CD8-positive, alpha-beta memory T cell (primary cell): ENCODE results near the gene MCU. TPM values are rescaled to one million over a fixed set of nuclear protein-coding genes. Genes with fewer than 3 reads are reported as not detected.

Experiments used
- CTCF ChIA-PET: fragments of 350-600 bp; sonication (Branson Sonifier 250); formaldehyde crosslinking; loops from one replicate; lab custom pipeline; 2021; ENCODE audit warnings: antibody characterized with exemption; lab: Charles Lee
- POLR2A ChIA-PET: fragments of 350-600 bp; sonication (Branson Sonifier 250); formaldehyde crosslinking; loops from one replicate; lab custom pipeline; 2021; ENCODE audit warnings: antibody characterized with exemption; lab: Charles Lee
- DNase-seq, 5 donors: peaks; one replicate each; pipeline versions ENCODE4 v3.0.0 to v3.0.0-alpha.2; 2020 to 2022; ENCODE audit warnings: mixed read lengths in 1 of 5
- H3K27ac ChIP-seq: one replicate; pipeline ENCODE4 v1.7.0; 2013; ENCODE audit warnings: low read depth, mild to moderate bottlenecking, low read length, moderate library complexity
- H3K27me3 ChIP-seq: 2 replicates; pipeline ENCODE4 v1.7.0; 2013; ENCODE audit warnings: low read length, mild to moderate bottlenecking; ENCODE audit not compliant: insufficient read depth, poor library complexity, severe bottlenecking
- H3K36me3 ChIP-seq: 2 replicates; pipeline ENCODE4 v1.7.0; 2013; ENCODE audit warnings: mild to moderate bottlenecking, low read length, moderate library complexity; ENCODE audit not compliant: insufficient read depth
- H3K4me1 ChIP-seq: 2 replicates; pipeline ENCODE4 v1.7.0; 2013; ENCODE audit warnings: mild to moderate bottlenecking, low read length, moderate library complexity; ENCODE audit not compliant: insufficient read depth
- H3K4me3 ChIP-seq: 2 replicates; pipeline ENCODE4 v1.7.0; 2013; ENCODE audit warnings: mild to moderate bottlenecking, low read length
- H3K9me3 ChIP-seq: 2 replicates; pipeline ENCODE4 v1.7.0; 2013; ENCODE audit warnings: mild to moderate bottlenecking, low read length
- H3K27ac Mint-ChIP-seq, 8 donors: one replicate each; pipeline ENCODE4 v1.8.0; 2020 to 2021; ENCODE audit warnings: mixed read lengths in 8 of 8, mild to moderate bottlenecking in 6 of 8, inconsistent platforms in 3 of 8, moderate library complexity in 3 of 8
- H3K27me3 Mint-ChIP-seq, 2 donors: one replicate each; pipeline ENCODE4 v1.8.0; 2020 to 2021; ENCODE audit warnings: mixed read lengths in 2 of 2, mild to moderate bottlenecking in 1 of 2, moderate library complexity in 1 of 2
- H3K36me3 Mint-ChIP-seq, 3 donors: one replicate each; pipeline ENCODE4 v1.8.0; 2020 to 2021; ENCODE audit warnings: mixed read lengths in 3 of 3, inconsistent platforms in 1 of 3, mild to moderate bottlenecking in 1 of 3
- H3K4me1 Mint-ChIP-seq, 3 donors: one replicate each; pipeline ENCODE4 v1.8.0; 2020 to 2021; ENCODE audit warnings: mixed read lengths in 3 of 3, inconsistent platforms in 1 of 3, mild to moderate bottlenecking in 1 of 3
- H3K4me3 Mint-ChIP-seq, 7 donors: one replicate each; pipeline ENCODE4 v1.8.0; 2020 to 2021; ENCODE audit warnings: mixed read lengths in 7 of 7, mild to moderate bottlenecking in 6 of 7, moderate library complexity in 4 of 7, inconsistent platforms in 2 of 7
- H3K9me3 Mint-ChIP-seq, 5 donors: one replicate each; pipeline ENCODE4 v1.8.0; 2020 to 2022; ENCODE audit warnings: mixed read lengths in 5 of 5, mild to moderate bottlenecking in 3 of 5, moderate library complexity in 2 of 5, inconsistent platforms in 1 of 5
- polyA plus RNA-seq: library from polyadenylated mRNA; unstranded; fragments of 300-500 nt; fragmentation: Illumina TruSeq; gene quantifications from one replicate; pipeline ENCODE4 v1.2.3, GENCODE V29; 2021
- total RNA-seq, 2 experiments: library from RNA; stranded (reverse); gene quantifications; one replicate each; pipeline ENCODE4 v1.2.3, GENCODE V29; 2021

MCU gene
- total and polyA plus RNA-seq, 3 experiments from 2014 or later: 7.9 to 17.6 (median 14.9) TPM

DNA sequence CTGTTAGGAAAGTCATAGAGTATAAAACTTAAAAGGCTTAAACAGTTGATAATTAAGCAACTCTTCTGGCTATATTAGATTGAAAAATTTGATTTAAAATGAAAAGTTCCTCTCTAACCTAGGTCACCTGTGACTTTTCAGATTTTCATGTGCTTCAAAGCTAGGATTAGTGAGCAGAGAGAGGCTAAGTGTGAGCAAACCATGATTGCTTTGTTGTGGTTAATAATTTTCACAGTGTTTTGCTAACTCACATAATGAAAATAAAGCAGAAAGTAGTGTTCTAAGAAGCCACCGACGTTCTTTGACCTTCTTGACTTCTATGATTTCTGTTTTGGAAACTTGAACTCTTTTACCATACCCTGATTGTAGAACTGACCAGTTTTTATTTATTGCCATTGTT is 126.1 kb downstream of the MCU start:
- POLR2A ChIA-PET: interaction anchor here (0.5 kb wide), 1 partner anchor 54 kb away, joined by 5 read pairs; no protein-coding TSS in a partner anchor
- Histone ChIP-seq H3K27ac (no peak overlapping the region), H3K27me3 (no peaks in the 10 kb centered on the region), H3K4me1 (no peaks in the 10 kb centered on the region), H3K9me3 (no peaks in the 10 kb centered on the region), H3K36me3 (no peaks in the 10 kb centered on the region), H3K4me3 (no peak overlapping the region)
- DNase-seq: no peak
- H3K9me3 Mint-ChIP-seq: no peaks in the 10 kb centered on the region
- peaks cover 0 to 7% (median 3%) of the 10 kb centered on the region in 3 donors for H3K36me3 Mint-ChIP-seq
- no peaks in the 10 kb centered on the region for H3K27me3 Mint-ChIP-seq
- H3K4me1 Mint-ChIP-seq: peaks cover 13 to 21% (median 18%) of the 10 kb centered on the region in 3 donors
- H3K27ac Mint-ChIP-seq: peak overlapping the region in 4 of 8 donors; percentile 20 to 79 (median 59)
- CTCF ChIA-PET: no interaction called here
- H3K4me3 Mint-ChIP-seq: peak overlapping the region in 4 of 7 donors; percentile 3 to 44 (median 24)

DNA sequence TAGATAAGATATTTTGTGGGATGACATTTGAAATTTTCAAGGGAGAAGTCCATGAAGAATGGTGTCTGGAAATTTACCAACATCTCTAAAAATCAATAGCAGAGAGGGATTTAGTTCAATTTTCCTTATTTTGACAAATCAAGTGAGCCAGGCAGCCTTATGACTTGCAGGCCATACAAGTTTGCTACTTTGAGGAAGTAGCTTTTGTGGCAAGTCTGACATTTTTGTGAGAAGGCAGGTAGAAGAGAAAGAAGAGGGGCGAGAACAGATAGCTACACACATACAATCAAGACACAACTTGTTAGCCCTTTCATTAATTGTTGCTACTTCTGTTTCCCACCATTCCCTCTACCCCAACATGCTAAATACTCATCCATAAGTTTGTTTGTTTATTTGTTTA is 127.1 kb downstream of the MCU start:
- POLR2A ChIA-PET: no interaction called here
- Mint-ChIP-seq H3K4me1 (peaks cover 13 to 21% (median 18%) of the 10 kb centered on the region in 3 donors), H3K9me3 (no peaks in the 10 kb centered on the region)

GRCh38 chr10:72821606-72822005 is 129.7 kb downstream of the MCU start:
- CTCF ChIA-PET: no interaction called here
- Histone ChIP-seq H3K9me3 (no peaks in the 10 kb centered on the region), H3K4me3 (no peak overlapping the region), H3K27ac (no peak overlapping the region), H3K4me1 (no peaks in the 10 kb centered on the region), H3K36me3 (no peaks in the 10 kb centered on the region), H3K27me3 (no peaks in the 10 kb centered on the region)
- POLR2A ChIA-PET: no interaction called here
- Mint-ChIP-seq H3K36me3 (peaks cover 0 to 7% (median 3%) of the 10 kb centered on the region in 3 donors), H3K27ac (no peak overlapping the region), H3K4me3 (no peak overlapping the region), H3K9me3 (no peaks in the 10 kb centered on the region), H3K4me1 (peaks cover 13 to 21% (median 18%) of the 10 kb centered on the region in 3 donors), H3K27me3 (no peaks in the 10 kb centered on the region)
- DNase-seq: no peak

More for the DNA sequence above, 127.1 kb downstream of the MCU start:
- no peak overlapping the region for H3K27ac ChIP-seq
- H3K9me3 ChIP-seq: no peaks in the 10 kb centered on the region
- no peaks in the 10 kb centered on the region for H3K27me3 ChIP-seq
- Mint-ChIP-seq H3K4me3 (no peak overlapping the region), H3K36me3 (peaks cover 0 to 7% (median 3%) of the 10 kb centered on the region in 3 donors), H3K27me3 (no peaks in the 10 kb centered on the region), H3K27ac (no peak overlapping the region)
- H3K4me1 ChIP-seq: no peaks in the 10 kb centered on the region
- no peak for DNase-seq
- H3K36me3 ChIP-seq: no peaks in the 10 kb centered on the region
- H3K4me3 ChIP-seq: no peak overlapping the region
- CTCF ChIA-PET: no interaction called here

DNA sequence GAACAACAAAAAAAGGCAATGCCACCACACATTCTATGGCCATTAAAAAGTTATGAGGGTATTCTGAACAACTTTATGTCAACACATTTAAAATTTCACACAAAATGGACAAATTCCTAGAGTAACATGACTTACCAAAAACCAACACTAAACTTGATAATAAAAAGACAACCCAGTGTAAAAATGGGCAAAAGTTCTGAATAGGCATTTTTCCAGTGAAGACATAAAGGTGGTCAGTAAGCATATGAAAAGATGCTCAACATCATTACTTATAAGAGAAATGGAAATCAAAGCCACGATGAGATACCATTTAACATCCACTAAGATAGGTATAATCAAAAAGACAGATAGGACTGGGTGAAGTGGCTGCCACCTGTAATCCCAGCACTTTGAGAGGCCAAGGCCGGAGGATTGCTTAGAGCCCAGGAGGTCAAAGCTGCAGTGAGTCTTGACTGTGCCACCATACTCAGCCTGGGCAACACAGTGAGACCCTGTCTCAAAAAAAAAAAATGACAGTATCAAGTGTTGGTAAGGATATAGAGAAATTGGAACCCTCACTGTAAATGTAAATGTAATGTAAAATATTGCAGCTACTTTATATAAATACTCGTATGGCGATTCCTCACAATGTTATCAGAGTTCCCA is 130.5 kb downstream of the MCU start:
- Histone ChIP-seq H3K27ac (no peak overlapping the region), H3K27me3 (no peaks in the 10 kb centered on the region), H3K4me3 (no peak overlapping the region), H3K9me3 (no peaks in the 10 kb centered on the region), H3K4me1 (no peaks in the 10 kb centered on the region), H3K36me3 (no peaks in the 10 kb centered on the region)
- DNase-seq: no peak
- Mint-ChIP-seq H3K4me1 (peaks cover 12 to 18% (median 17%) of the 10 kb centered on the region in 3 donors), H3K9me3 (no peaks in the 10 kb centered on the region), H3K36me3 (peaks cover 0 to 7% (median 3%) of the 10 kb centered on the region in 3 donors), H3K27me3 (no peaks in the 10 kb centered on the region), H3K4me3 (no peak overlapping the region), H3K27ac (no peak overlapping the region)
- POLR2A ChIA-PET: no interaction called here
- CTCF ChIA-PET: interaction anchor here (1.0 kb wide), 1 partner anchor 457 kb away, joined by 3 read pairs; no protein-coding TSS in a partner anchor

GRCh38 chr10:72825163-72825562 is 133.2 kb downstream of the MCU start:
- no peak for DNase-seq
- Mint-ChIP-seq H3K4me3 (no peak overlapping the region), H3K36me3 (peaks cover 0 to 7% (median 2%) of the 10 kb centered on the region in 3 donors), H3K4me1 (no peaks in the 10 kb centered on the region), H3K27me3 (no peaks in the 10 kb centered on the region), H3K9me3 (no peaks in the 10 kb centered on the region), H3K27ac (no peak overlapping the region)
- no peaks in the 10 kb centered on the region for H3K36me3 ChIP-seq
- ChIA-PET POLR2A (no interaction called here), CTCF (no interaction called here)
- H3K4me1 ChIP-seq: no peaks in the 10 kb centered on the region
- no peaks in the 10 kb centered on the region for H3K9me3 ChIP-seq
- no peak overlapping the region for H3K4me3 ChIP-seq
- H3K27ac ChIP-seq: no peak overlapping the region
- no peaks in the 10 kb centered on the region for H3K27me3 ChIP-seq

DNA sequence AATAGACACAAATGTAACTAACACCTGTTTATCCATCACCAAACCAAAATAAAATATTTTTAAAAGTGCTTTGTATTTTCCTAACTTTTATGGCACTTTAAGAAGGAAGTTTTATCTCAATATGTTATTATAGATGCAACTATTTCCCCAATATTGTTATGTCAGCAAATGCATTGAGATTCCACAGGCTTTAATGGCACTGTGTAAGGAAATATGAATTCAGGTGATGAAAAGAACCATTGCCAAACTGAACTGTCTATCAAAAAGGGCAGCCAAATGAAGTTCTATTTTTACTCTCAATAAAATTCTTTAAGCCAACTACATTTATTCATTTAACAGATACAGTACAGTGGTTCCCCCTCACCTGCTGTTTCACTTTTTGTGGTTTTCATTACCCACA is 134.4 kb downstream of the MCU start:
- no peaks in the 10 kb centered on the region for H3K4me1 Mint-ChIP-seq
- H3K9me3 Mint-ChIP-seq: no peaks in the 10 kb centered on the region
- Histone ChIP-seq H3K4me3 (no peak overlapping the region), H3K27me3 (no peaks in the 10 kb centered on the region), H3K36me3 (no peaks in the 10 kb centered on the region), H3K4me1 (no peaks in the 10 kb centered on the region), H3K27ac (no peak overlapping the region), H3K9me3 (no peaks in the 10 kb centered on the region)
- H3K4me3 Mint-ChIP-seq: no peak overlapping the region
- no peak for DNase-seq
- H3K36me3 Mint-ChIP-seq: peaks cover 0 to 7% (median 2%) of the 10 kb centered on the region in 3 donors
- no peak overlapping the region for H3K27ac Mint-ChIP-seq
- CTCF ChIA-PET: no interaction called here
- POLR2A ChIA-PET: no interaction called here
- no peaks in the 10 kb centered on the region for H3K27me3 Mint-ChIP-seq

- Mint-ChIP-seq H3K9me3 (no peaks in the 10 kb centered on the region), H3K27ac (peak overlapping the region in 1 of 8 donors; percentile 29), H3K4me1 (no peaks in the 10 kb centered on the region), H3K36me3 (no peaks in the 10 kb centered on the region), H3K27me3 (no peaks in the 10 kb centered on the region), H3K4me3 (no peak overlapping the region)
- Histone ChIP-seq H3K36me3 (no peaks in the 10 kb centered on the region), H3K27ac (no peak overlapping the region), H3K4me3 (no peak overlapping the region), H3K27me3 (no peaks in the 10 kb centered on the region), H3K4me1 (no peaks in the 10 kb centered on the region), H3K9me3 (no peaks in the 10 kb centered on the region)
- CTCF ChIA-PET: no interaction called here
- POLR2A ChIA-PET: no interaction called here
- no peak for DNase-seq
Measured at GRCh38 chr10:72828294-72828693, 136.4 kb downstream of the MCU start.

DNA sequence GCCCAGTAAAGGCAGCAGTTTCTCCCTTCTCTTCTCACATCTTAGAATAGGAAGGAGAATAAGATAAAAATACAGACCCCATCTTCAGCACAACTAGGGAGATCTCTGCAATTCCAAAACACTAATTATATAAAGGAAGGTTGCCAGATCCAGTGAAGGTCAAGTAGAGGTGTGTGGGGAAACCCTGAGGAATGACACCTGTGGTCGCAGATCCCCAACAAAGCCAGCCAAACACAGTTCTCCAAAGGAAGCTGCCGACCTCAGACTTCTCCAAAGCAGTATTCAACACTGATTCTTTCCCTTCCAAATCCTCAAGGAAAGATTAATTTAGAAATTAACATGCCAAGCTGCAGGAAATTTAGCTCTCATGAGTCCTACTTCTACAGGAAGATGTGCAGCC is 138.7 kb downstream of the MCU start:
- Mint-ChIP-seq H3K27ac (no peak overlapping the region), H3K9me3 (no peaks in the 10 kb centered on the region)
- POLR2A ChIA-PET: no interaction called here

More for the DNA sequence above, 138.7 kb downstream of the MCU start:
- peaks cover 0 to 8% (median 0%) of the 10 kb centered on the region in 3 donors for H3K36me3 Mint-ChIP-seq
- no peak overlapping the region for H3K27ac ChIP-seq
- no peaks in the 10 kb centered on the region for H3K36me3 ChIP-seq
- H3K4me1 ChIP-seq: no peaks in the 10 kb centered on the region
- CTCF ChIA-PET: interaction anchor here (1.4 kb wide), 1 partner anchor 466 kb away, joined by 3 read pairs; no protein-coding TSS in a partner anchor
- no peak for DNase-seq
- H3K4me1 Mint-ChIP-seq: no peaks in the 10 kb centered on the region
- no peaks in the 10 kb centered on the region for H3K9me3 ChIP-seq
- no peaks in the 10 kb centered on the region for H3K27me3 ChIP-seq
- no peak overlapping the region for H3K4me3 Mint-ChIP-seq
- H3K4me3 ChIP-seq: no peak overlapping the region
- no peaks in the 10 kb centered on the region for H3K27me3 Mint-ChIP-seq
